ENCODE results near the gene LTA. TPM values are rescaled to one million over a fixed set of nuclear protein-coding genes. Genes with fewer than 3 reads are reported as not detected.

LTA gene
- total RNA-seq, 1 experiment from 2014 or later, result not detected

DNA sequence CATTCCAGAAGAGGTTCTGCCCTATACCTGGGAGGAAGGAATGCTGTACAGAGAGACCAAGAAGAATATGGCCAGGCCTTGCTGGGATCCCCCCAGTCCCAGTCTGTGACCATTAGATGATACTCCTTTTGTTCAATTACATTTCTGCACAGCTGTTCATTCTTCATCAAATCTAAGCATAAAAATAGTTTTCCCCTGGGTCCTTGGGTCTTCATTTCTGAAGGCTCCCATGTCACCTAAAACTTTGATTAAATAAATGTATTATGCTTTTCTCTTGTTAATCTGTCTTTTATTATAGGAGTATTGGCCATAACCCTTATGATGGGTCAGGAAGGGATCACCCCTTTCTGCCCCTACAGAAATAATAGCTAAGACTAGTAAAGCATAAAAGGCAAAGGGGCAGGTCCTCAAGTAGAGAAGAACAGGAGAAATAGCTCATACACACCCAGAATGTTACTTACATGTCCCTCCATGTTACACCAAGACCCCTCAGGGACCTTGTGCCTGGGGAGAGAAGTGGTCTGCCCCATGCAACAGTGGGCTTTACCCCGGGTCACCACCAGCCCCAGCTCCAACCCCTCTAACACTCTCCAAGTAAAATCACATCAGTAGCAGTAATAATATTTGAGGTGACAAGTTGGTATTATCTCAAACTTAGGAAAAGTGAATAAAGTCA lies 2.1 kb upstream of the LTA start:
- no peak for DNase-seq (ENCODE audit: low read depth)

DNA sequence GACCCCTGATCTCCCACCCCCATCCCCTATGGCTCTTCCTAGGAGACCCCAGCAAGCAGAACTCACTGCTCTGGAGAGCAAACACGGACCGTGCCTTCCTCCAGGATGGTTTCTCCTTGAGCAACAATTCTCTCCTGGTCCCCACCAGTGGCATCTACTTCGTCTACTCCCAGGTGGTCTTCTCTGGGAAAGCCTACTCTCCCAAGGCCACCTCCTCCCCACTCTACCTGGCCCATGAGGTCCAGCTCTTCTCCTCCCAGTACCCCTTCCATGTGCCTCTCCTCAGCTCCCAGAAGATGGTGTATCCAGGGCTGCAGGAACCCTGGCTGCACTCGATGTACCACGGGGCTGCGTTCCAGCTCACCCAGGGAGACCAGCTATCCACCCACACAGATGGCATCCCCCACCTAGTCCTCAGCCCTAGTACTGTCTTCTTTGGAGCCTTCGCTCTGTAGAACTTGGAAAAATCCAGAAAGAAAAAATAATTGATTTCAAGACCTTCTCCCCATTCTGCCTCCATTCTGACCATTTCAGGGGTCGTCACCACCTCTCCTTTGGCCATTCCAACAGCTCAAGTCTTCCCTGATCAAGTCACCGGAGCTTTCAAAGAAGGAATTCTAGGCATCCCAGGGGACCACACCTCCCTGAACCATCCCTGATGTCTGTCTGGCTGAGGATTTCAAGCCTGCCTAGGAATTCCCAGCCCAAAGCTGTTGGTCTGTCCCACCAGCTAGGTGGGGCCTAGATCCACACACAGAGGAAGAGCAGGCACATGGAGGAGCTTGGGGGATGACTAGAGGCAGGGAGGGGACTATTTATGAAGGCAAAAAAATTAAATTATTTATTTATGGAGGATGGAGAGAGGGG lies 1.4 kb downstream of the LTA start:
- DNase-seq (ENCODE audit: low read depth), result no peak

DNA sequence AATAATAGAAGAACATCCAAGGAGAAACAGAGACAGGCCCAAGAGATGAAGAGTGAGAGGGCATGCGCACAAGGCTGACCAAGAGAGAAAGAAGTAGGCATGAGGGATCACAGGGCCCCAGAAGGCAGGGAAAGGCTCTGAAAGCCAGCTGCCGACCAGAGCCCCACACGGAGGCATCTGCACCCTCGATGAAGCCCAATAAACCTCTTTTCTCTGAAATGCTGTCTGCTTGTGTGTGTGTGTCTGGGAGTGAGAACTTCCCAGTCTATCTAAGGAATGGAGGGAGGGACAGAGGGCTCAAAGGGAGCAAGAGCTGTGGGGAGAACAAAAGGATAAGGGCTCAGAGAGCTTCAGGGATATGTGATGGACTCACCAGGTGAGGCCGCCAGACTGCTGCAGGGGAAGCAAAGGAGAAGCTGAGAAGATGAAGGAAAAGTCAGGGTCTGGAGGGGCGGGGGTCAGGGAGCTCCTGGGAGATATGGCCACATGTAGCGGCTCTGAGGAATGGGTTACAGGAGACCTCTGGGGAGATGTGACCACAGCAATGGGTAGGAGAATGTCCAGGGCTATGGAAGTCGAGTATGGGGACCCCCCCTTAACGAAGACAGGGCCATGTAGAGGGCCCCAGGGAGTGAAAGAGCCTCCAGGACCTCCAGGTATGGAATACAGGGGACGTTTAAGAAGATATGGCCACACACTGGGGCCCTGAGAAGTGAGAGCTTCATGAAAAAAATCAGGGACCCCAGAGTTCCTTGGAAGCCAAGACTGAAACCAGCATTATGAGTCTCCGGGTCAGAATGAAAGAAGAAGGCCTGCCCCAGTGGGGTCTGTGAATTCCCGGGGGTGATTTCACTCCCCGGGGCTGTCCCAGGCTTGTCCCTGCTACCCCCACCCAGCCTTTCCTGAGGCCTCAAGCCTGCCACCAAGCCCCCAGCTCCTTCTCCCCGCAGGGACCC lies 2.3 kb downstream of the LTA start:
- no peak for DNase-seq (ENCODE audit: low read depth)

DNA sequence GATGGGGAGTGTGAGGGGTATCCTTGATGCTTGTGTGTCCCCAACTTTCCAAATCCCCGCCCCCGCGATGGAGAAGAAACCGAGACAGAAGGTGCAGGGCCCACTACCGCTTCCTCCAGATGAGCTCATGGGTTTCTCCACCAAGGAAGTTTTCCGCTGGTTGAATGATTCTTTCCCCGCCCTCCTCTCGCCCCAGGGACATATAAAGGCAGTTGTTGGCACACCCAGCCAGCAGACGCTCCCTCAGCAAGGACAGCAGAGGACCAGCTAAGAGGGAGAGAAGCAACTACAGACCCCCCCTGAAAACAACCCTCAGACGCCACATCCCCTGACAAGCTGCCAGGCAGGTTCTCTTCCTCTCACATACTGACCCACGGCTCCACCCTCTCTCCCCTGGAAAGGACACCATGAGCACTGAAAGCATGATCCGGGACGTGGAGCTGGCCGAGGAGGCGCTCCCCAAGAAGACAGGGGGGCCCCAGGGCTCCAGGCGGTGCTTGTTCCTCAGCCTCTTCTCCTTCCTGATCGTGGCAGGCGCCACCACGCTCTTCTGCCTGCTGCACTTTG lies 3.3 kb downstream of the LTA start, which contains the start of gene TNF:
Gene TNF, plus strand, starts transcription at position 231 of the 567 bp plus-strand sequence. Its CDS starts 177 bp downstream, at position 408.
- no peak for DNase-seq (ENCODE audit: low read depth)

DNA sequence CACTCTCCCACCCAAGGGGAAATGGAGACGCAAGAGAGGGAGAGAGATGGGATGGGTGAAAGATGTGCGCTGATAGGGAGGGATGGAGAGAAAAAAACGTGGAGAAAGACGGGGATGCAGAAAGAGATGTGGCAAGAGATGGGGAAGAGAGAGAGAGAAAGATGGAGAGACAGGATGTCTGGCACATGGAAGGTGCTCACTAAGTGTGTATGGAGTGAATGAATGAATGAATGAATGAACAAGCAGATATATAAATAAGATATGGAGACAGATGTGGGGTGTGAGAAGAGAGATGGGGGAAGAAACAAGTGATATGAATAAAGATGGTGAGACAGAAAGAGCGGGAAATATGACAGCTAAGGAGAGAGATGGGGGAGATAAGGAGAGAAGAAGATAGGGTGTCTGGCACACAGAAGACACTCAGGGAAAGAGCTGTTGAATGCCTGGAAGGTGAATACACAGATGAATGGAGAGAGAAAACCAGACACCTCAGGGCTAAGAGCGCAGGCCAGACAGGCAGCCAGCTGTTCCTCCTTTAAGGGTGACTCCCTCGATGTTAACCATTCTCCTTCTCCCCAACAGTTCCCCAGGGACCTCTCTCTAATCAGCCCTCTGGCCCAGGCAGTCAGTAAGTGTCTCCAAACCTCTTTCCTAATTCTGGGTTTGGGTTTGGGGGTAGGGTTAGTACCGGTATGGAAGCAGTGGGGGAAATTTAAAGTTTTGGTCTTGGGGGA lies 4.0 kb downstream of the LTA start:
- DNase-seq (ENCODE audit: low read depth), result peak; percentile 19

DNA sequence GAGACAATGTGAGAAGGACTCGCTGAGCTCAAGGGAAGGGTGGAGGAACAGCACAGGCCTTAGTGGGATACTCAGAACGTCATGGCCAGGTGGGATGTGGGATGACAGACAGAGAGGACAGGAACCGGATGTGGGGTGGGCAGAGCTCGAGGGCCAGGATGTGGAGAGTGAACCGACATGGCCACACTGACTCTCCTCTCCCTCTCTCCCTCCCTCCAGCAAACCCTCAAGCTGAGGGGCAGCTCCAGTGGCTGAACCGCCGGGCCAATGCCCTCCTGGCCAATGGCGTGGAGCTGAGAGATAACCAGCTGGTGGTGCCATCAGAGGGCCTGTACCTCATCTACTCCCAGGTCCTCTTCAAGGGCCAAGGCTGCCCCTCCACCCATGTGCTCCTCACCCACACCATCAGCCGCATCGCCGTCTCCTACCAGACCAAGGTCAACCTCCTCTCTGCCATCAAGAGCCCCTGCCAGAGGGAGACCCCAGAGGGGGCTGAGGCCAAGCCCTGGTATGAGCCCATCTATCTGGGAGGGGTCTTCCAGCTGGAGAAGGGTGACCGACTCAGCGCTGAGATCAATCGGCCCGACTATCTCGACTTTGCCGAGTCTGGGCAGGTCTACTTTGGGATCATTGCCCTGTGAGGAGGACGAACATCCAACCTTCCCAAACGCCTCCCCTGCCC lies 4.9 kb downstream of the LTA start:
- DNase-seq (ENCODE audit: low read depth), result no peak

DNA sequence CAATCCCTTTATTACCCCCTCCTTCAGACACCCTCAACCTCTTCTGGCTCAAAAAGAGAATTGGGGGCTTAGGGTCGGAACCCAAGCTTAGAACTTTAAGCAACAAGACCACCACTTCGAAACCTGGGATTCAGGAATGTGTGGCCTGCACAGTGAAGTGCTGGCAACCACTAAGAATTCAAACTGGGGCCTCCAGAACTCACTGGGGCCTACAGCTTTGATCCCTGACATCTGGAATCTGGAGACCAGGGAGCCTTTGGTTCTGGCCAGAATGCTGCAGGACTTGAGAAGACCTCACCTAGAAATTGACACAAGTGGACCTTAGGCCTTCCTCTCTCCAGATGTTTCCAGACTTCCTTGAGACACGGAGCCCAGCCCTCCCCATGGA lies 5.5 kb downstream of the LTA start:
- DNase-seq (ENCODE audit: low read depth), result no peak

DNA sequence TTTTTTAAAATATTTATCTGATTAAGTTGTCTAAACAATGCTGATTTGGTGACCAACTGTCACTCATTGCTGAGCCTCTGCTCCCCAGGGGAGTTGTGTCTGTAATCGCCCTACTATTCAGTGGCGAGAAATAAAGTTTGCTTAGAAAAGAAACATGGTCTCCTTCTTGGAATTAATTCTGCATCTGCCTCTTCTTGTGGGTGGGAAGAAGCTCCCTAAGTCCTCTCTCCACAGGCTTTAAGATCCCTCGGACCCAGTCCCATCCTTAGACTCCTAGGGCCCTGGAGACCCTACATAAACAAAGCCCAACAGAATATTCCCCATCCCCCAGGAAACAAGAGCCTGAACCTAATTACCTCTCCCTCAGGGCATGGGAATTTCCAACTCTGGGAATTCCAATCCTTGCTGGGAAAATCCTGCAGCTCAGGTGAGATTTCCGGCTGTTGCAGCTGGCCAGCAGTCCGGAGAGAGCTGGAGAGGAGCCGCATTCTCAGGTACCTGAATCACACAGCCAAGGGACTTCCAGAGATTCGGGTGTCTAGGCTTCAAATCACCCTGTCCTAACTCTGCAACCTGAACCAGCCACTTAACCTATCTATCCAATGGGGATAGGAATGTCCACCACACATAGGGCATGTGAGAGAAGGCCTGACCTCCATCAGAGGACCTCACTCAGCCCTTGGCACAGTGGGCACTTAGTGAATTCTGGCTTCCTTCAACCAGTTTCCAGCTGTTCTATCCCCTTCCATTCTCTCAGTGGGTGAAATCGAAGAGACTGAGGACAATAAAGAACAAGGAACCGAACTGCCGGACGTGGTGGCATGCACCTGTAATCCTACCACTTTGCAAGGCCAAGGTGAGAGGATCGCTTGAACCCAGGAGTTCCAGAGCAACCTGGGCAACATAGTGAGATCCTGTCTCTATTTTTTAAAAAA lies 6.4 kb downstream of the LTA start:
- DNase-seq (ENCODE audit: low read depth), result no peak

DNA sequence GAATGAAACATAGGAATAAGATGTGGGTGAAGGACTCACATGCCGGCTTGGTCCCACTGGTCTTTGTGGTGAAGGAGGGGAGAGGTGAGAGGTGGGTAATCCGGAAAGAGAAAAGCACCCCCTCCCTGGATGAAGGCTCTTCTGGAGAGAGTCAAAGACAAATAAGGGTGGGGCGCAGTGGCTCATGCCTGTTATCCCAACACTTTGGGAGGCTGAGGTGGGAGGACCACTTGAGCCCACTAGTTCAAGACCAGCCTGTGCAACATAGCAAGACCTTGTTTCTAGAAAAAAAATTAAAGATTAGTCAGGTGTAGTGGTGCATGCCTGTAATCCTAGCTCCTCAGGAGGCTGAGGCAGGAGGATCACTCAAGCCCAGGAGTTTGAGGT lies 7.0 kb downstream of the LTA start:
- DNase-seq (ENCODE audit: low read depth), result no peak

DNA sequence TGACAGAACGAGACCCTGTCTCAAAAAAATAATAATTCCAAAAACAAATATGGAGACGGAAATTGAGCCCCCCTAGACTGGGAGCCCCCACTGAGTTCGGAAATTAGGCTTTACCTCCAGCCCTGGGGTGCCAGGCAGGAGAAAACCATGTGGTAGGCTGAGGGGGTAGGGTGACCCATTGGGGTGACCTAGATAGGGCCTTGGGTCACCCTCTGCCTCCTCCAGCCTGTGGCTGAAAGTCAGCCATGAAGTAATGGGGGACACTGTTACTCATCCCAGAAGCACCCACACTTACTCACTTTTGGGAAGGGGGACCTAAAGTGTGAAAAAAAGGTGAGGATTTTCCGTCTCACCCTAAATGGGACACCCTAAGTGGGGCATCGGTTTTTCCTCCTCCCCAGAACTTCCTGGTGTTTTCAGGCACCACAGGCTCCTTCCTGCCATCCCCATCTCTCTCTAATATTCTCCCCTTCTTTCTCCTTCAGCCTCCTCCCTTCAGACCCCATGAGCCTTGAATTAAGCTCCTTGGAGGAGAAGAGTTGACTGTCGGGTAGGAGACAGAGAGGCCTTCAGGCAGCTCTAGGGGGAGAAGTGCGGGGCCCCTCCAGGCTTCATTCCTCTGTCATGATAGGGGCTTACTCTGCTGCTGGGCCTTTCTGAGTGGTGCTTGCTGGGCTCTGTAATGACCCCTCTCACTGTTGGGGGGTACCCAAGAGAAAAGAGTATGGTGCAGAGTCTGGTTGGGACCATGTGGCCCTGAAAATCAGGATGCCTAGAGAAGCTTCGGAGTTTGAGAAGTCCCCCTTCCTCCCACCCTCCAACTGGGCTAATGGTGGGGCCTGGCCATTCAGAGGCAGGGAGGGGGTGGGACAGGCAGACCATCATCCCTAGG lies 7.7 kb downstream of the LTA start:
- no peak for DNase-seq (ENCODE audit: low read depth)

DNA sequence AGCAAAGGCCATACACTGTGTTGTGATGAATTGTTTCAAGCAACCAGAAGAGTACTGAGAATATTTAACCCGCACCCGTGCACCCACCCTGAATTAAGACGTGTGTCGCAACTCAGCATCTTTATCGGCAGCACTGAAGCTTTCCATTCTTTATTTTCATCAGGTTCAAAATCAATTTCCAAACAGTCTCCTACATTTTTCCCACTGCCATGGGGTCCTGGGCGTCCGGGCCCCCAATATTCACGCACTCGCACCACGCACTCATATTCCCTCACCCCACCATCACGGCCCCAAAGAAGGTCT lies 8.3 kb downstream of the LTA start:
- no peak for DNase-seq (ENCODE audit: low read depth)

DNA sequence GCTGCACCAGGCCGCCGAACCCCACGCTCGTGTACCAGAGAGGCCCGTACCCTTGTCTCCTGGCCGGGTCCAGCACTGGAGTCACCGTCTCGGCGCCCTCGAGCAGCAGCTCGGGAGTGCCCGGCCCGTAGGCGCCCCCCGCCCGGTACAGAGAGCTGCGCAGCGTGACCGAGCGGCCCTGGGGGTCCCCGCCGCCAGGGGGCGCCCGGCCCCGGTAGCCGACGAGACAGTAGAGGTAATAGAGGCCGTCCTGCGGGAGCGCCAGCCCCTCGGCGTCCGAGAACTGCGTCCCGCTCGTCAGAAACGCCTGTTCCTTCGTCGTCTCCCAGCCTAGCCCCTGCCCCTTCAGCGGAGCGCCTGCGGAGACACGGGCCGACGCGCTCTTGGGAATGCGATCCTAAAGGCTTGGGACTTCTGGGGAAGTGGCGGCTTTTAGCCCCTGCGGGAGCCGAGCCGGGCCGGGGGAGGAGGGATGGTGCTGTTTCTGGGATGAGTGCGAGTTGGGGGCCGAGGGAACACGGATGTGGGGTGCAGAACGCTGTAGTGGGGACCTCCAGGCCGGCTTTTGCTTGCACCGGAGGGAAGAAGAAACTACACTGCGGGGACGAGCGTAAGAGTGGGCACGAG lies 8.8 kb downstream of the LTA start:
- peak; percentile 71 for DNase-seq (ENCODE audit: low read depth)

DNA sequence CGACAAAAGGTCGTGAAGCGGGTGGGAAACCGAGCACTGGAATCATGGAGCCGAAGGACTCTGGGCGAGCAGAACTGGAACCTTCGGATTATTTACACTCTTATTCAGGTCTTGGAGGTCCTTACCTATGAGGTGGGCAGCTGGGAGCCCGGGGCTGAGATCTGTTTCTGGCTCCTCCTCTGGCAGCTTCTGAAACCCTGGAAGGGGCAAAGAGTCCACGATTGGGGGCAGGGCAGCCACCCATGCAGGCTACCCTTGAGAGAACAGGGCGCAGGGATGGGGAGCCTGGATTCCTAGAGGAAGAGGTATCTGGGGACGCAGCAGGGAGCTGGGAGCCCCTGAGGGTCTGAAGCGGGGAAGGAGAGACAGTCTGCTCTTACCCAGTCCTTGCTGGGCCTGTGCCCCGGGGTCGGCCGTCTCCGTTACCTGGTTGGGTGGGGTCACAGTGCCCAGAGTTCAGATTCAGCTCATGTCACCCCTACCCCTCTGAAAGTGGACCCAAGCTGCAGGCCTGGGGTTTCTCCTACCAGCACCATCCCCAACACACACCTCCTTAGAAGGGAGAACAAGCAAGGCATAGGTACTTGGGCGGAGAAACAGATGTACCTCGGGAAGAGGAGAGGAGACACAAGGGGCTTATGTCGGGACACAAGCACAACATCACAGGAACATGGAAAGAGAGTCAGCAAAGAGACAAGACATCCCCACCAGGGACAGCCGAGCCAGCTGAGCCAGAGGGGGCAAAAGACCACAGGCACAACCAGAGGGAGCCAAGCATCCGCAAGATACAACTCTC lies 9.5 kb downstream of the LTA start:
- DNase-seq (ENCODE audit: low read depth), result no peak

DNA sequence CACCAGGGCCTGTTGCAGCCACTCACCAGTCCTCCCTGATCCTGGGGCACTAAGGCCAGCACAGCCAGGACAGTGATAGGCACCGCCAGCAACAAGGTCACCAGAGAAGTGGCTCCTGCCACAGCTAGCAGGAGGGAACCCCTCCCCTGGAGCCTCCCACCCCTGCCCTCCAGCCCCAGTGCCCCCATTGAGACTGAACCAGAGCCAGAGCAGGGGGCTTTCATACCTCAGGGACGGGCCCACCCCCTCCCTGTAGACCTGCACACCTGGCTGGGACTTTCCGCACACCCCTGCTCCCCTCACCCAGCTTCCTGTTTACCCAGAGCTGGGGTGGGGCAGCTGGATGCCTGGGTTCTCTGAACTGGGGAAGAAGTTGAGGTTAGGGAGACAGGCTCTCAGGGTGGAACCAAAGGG lies 10.1 kb downstream of the LTA start, which contains the start of gene LTB:
Gene LTB, minus strand, starts transcription at position 195 of the 414 bp plus-strand sequence. Its CDS starts 7 bp downstream, at position 188.
- no peak for DNase-seq (ENCODE audit: low read depth)

DNA sequence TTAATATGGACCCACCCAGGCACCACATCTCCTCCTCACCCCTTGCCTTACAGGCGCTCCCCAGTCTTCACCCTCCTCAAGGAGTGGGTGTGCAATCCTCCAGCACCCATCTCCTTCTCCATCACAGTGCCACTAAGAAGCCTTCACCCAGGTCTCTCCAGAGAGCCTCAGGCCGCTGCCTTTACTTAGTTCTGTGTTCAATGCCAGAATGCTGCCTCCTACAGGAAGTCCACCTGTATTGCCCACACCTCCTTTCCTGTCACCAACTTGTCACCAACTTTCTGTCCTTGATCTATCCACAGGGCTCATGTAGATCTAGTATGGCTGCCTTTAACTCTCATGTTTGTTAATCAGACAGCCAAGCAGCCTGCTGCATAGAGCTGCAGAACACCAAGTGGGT lies 13.4 kb downstream of the LTA start:
- no peak for DNase-seq (ENCODE audit: low read depth)

DNA sequence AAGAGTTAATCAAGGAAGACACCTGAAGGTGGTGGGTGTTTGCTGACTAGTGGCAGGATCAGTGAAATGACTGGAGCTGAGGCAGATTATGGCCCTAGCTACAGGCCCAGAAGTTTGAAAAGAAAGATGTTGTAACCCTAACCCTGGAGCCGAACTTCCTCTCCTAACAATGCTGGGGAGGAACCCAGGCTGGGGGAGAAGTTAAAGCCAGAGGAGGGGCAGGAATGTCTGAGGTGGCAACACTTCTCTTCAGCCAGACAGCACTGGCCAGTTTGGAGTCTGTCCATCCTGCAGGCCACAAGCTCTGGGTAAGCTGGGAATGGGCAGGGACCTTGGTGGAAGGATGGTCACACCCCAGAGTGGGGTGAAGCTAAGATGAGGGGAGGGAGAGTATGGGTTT lies 13.9 kb downstream of the LTA start, which contains the start of gene LST1:
Gene LST1, plus strand, starts transcription at position 270 of the 400 bp plus-strand sequence. CDS start 1,023 bp downstream, outside the sequence.
- no peak for DNase-seq (ENCODE audit: low read depth)

All from LHCN-M2 (cell line).